GM18499 (cell line): ENCODE data around the gene CNPY3.

ENCODE experiments used
- ATAC-seq: cut with Tn5 transposase; IDR thresholded peaks from one replicate; pipeline ENCODE4 v1.9.1; 2021; ENCODE audit warnings: moderate number of reproducible peaks; ENCODE audit not compliant: insufficient read depth, unreplicated experiment

Gene CNPY3

GRCh38 chr6:42958125-42958524 is 28.8 kb downstream of the CNPY3 start:
- ATAC-seq: no peak

- ATAC-seq: no peak
These were observed 30.6 kb downstream of the CNPY3 start for GRCh38 chr6:42959917-42960242.

GRCh38 chr6:42960243-42961019 is 31.2 kb downstream of the CNPY3 start, which contains the start of gene GNMT:
TSS of gene GNMT (plus strand) at chr6:42960754. CDS start at chr6:42960768, 14 bp downstream.
- no peak for ATAC-seq

- ATAC-seq: no peak
These were observed 31.8 kb downstream of the CNPY3 start for GRCh38 chr6:42961020-42961470.

- ATAC-seq: no peak
These were observed 32.8 kb downstream of the CNPY3 start for GRCh38 chr6:42962096-42962495.

- no peak for ATAC-seq
These were observed 33.4 kb downstream of the CNPY3 start for GRCh38 chr6:42962502-42963178.

- no peak for ATAC-seq
These were observed 34.0 kb downstream of the CNPY3 start for GRCh38 chr6:42963179-42963854.

- no peak for ATAC-seq
These were observed 34.8 kb downstream of the CNPY3 start for GRCh38 chr6:42963855-42964605.

GRCh38 chr6:42966571-42966970 is 37.3 kb downstream of the CNPY3 start:
- no peak for ATAC-seq

- ATAC-seq: no peak
These were observed 37.9 kb downstream of the CNPY3 start for GRCh38 chr6:42967228-42967627.

GRCh38 chr6:42968126-42968701 is 38.9 kb downstream of the CNPY3 start:
- ATAC-seq: no peak

- ATAC-seq: no peak
These were observed 39.5 kb downstream of the CNPY3 start for GRCh38 chr6:42968783-42969182.

- ATAC-seq: no peak
These were observed 40.2 kb downstream of the CNPY3 start for GRCh38 chr6:42969431-42969830.

- no peak for ATAC-seq
These were observed 40.7 kb downstream of the CNPY3 start for GRCh38 chr6:42969934-42970333.

- ATAC-seq: no peak
These were observed 41.8 kb downstream of the CNPY3 start for GRCh38 chr6:42970871-42971612.

GRCh38 chr6:42971746-42972327 is 42.6 kb downstream of the CNPY3 start:
- ATAC-seq: no peak

GRCh38 chr6:42973926-42974325 is 44.6 kb downstream of the CNPY3 start:
- no peak for ATAC-seq

- no peak for ATAC-seq
These were observed 45.7 kb downstream of the CNPY3 start for GRCh38 chr6:42974919-42975505.

GRCh38 chr6:42978487-42978838 is 49.2 kb downstream of the CNPY3 start:
- no peak for ATAC-seq
